HG03196 (cell line): ENCODE measurements around the gene CHAF1A.

Experiments
- ATAC-seq: cut with Tn5 transposase; IDR thresholded peaks from one replicate; pipeline ENCODE4 v1.9.1; 2021; ENCODE audit not compliant: unreplicated experiment

CHAF1A gene

GRCh38 chr19:4454747-4455718, 52.6 kb downstream of the CHAF1A start:
- ATAC-seq, result no peak

GRCh38 chr19:4455719-4456475, 53.5 kb downstream of the CHAF1A start:
- no peak for ATAC-seq

- ATAC-seq, result no peak
These were observed 54.0 kb downstream of the CHAF1A start for GRCh38 chr19:4456476-4456842.

- ATAC-seq, result no peak
These were observed 54.6 kb downstream of the CHAF1A start for GRCh38 chr19:4456843-4457653.

GRCh38 chr19:4457654-4458395, 55.4 kb downstream of the CHAF1A start, which contains the start of gene UBXN6:
UBXN6 (minus strand) TSS chr19:4457794; CDS start chr19:4457697, 97 bp downstream.
- ATAC-seq, result peak; percentile 90

GRCh38 chr19:4464815-4465581, 62.6 kb downstream of the CHAF1A start:
- no peak for ATAC-seq

- ATAC-seq, result no peak
These were observed 65.4 kb downstream of the CHAF1A start for GRCh38 chr19:4467835-4468234.

- peak; percentile 83 for ATAC-seq
These were observed 69.1 kb downstream of the CHAF1A start for GRCh38 chr19:4471403-4472173.

GRCh38 chr19:4472174-4472974, 69.9 kb downstream of the CHAF1A start, which contains the start of gene HDGFL2:
HDGFL2 (plus strand) TSS chr19:4472297; CDS start chr19:4472351, 54 bp downstream.
- peak; percentile 1 for ATAC-seq

- no peak for ATAC-seq
These were observed 70.7 kb downstream of the CHAF1A start for GRCh38 chr19:4473011-4473762.

- no peak for ATAC-seq
These were observed 71.5 kb downstream of the CHAF1A start for GRCh38 chr19:4473763-4474513.

GRCh38 chr19:4474514-4475022, 72.1 kb downstream of the CHAF1A start:
- ATAC-seq, result no peak

GRCh38 chr19:4477034-4477801, 74.8 kb downstream of the CHAF1A start:
- ATAC-seq, result no peak

GRCh38 chr19:4482721-4483364, 80.4 kb downstream of the CHAF1A start:
- no peak for ATAC-seq

- ATAC-seq, result no peak
These were observed 80.9 kb downstream of the CHAF1A start for GRCh38 chr19:4483385-4483784.
